ENCODE measurements around the gene TAF3. TPM values are rescaled to one million over a fixed set of nuclear protein-coding genes. Genes with fewer than 3 reads are reported as not detected.
A peak's percentile ranks its signal among the peaks of the same experiment; 100 is the strongest.

TAF3 gene
- polyA plus RNA-seq, 3 donors, result 1.6 to 3.9 (median 3.4) TPM

DNA sequence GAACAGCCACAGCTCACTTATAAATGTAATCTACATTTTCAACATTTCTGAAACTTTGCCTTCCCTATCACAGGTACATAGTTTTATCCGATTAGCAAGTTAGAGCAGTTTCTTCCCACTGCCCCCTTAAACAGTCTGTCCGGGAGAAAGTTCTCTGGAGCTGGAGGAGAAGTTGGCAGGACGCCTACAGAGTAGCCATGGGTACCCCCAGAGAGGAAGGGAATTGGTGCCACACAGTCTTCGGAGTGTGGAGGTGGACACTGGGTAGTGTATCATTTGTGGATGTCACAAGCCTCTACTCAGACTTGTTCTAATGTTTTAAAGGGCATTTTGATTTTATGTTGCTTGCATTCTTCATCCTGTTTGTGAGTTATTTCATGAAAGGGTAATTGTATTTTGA, 39.0 kb downstream of the TAF3 start:
- H3K27me3 ChIP-seq (ENCODE audit: control insufficient read depth in 2 of 2, insufficient read depth in 2 of 2, low read length in 2 of 2), result no peaks in the 10 kb centered on the region
- no peaks in the 10 kb centered on the region for H3K4me1 ChIP-seq (ENCODE audit: control insufficient read depth in 1 of 2, insufficient read depth in 2 of 2, low read length in 2 of 2)
- H4K20me1 ChIP-seq (ENCODE audit: insufficient read depth, low read length), result peaks cover 24% of the 10 kb centered on the region
- Mint-ChIP-seq H3K27me3 (ENCODE audit: low read depth in 3 of 3) (no peaks in the 10 kb centered on the region), H3K4me3 (no peak overlapping the region), H3K4me1 (peaks cover 19% of the 10 kb centered on the region), H3K9me3 (peaks cover 17 to 32% (median 26%) of the 10 kb centered on the region in 7 donors), H3K27ac (peak overlapping the region in 3 of 7 donors; percentile 23 to 32 (median 32)), H3K36me3 (peaks cover 14 to 18% of the 10 kb centered on the region in 2 donors)
- WGBS (ENCODE audit: insufficient coverage), result 78% methylated on average over 1 of the region's 4 CpGs
- intact Hi-C loops (cut with micrococcal nuclease), result no loop called here
- H3K79me2 ChIP-seq (ENCODE audit: insufficient read depth, low read length), result peaks cover 13% of the 10 kb centered on the region
- TF ChIP-seq, protein P1, sequence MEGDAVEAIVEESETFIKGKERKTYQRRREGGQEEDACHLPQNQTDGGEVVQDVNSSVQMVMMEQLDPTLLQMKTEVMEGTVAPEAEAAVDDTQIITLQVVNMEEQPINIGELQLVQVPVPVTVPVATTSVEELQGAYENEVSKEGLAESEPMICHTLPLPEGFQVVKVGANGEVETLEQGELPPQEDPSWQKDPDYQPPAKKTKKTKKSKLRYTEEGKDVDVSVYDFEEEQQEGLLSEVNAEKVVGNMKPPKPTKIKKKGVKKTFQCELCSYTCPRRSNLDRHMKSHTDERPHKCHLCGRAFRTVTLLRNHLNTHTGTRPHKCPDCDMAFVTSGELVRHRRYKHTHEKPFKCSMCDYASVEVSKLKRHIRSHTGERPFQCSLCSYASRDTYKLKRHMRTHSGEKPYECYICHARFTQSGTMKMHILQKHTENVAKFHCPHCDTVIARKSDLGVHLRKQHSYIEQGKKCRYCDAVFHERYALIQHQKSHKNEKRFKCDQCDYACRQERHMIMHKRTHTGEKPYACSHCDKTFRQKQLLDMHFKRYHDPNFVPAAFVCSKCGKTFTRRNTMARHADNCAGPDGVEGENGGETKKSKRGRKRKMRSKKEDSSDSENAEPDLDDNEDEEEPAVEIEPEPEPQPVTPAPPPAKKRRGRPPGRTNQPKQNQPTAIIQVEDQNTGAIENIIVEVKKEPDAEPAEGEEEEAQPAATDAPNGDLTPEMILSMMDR (IDR thresholded peaks at IDR 0.05), result no peak
- no peak overlapping the region for H2AFZ ChIP-seq (ENCODE audit: insufficient read depth, low read depth, low read length, poor library complexity, severe bottlenecking)
- H3K4me3 ChIP-seq (replicated peaks in 1 of 3; ENCODE audit: low read depth in 2 of 3, low read length in 3 of 3), result no peak overlapping the region
- no peak overlapping the region for H3K27ac ChIP-seq (ENCODE audit: low read depth in 1 of 2, low read length in 2 of 2)
- DNase-seq, result no peak
- H3K9me3 ChIP-seq (replicated peaks in 1 of 2; ENCODE audit: control insufficient read depth in 1 of 2, insufficient read depth in 1 of 2, low read length in 2 of 2), result peaks cover 23 to 29% of the 10 kb centered on the region in 2 donors
- H3K4me2 ChIP-seq (replicated peaks; ENCODE audit: extremely low read depth, low read length, poor library complexity, severe bottlenecking), result no peak overlapping the region
- H3K9ac ChIP-seq (ENCODE audit: insufficient read depth, low read length, poor library complexity, severe bottlenecking), result no peak overlapping the region
- peaks cover 0 to 11% of the 10 kb centered on the region in 2 donors for H3K36me3 ChIP-seq (replicated peaks in 1 of 2; ENCODE audit: control insufficient read depth in 1 of 2, insufficient read depth in 2 of 2, low read length in 2 of 2)

DNA sequence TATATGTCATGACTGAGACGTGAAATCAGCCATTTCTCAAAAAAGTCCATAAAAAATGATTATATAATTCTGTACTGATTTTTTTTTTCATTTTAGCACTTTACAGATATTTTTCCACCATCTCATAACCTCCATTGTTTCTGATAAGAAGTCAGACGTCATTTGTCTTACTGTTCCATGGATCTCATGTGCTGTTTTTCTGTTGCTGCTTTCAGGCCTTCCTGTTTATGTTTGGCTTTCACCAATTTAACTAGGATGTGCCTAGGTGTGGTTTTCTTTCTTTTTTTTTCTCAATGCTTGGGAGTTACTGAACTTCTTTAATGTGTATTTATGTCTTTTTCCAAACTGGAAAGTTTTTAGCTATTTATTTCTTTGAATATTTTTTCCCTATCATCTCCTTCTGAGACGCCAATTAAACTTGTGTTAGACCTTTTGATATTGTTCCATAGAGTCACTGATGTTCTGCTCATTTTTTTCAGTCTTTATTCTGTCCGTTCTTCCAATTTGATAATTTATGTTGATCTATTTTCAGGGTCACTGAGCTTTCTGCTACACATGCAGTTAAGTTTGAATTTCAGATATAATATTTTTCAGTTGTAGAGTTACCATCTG, 43.3 kb downstream of the TAF3 start:
- WGBS (ENCODE audit: insufficient coverage), result no CpG with 5 or more reads among the region's 4 CpGs

More for the DNA sequence above, 43.3 kb downstream of the TAF3 start:
- no peak overlapping the region for H3K4me2 ChIP-seq (replicated peaks; ENCODE audit: extremely low read depth, low read length, poor library complexity, severe bottlenecking)
- intact Hi-C loops (cut with micrococcal nuclease), result no loop called here
- no peak overlapping the region for H3K27ac Mint-ChIP-seq
- H3K9ac ChIP-seq (ENCODE audit: insufficient read depth, low read length, poor library complexity, severe bottlenecking), result no peak overlapping the region
- H3K27me3 ChIP-seq (ENCODE audit: control insufficient read depth in 2 of 2, insufficient read depth in 2 of 2, low read length in 2 of 2), result no peaks in the 10 kb centered on the region
- H3K4me1 ChIP-seq (ENCODE audit: control insufficient read depth in 1 of 2, insufficient read depth in 2 of 2, low read length in 2 of 2), result no peaks in the 10 kb centered on the region
- TF ChIP-seq, protein P1 (IDR thresholded peaks at IDR 0.05), result no peak
- no peak overlapping the region for H3K27ac ChIP-seq (ENCODE audit: low read depth in 1 of 2, low read length in 2 of 2)
- no peak for DNase-seq
- peaks cover 0 to 11% of the 10 kb centered on the region in 2 donors for H3K36me3 ChIP-seq (replicated peaks in 1 of 2; ENCODE audit: control insufficient read depth in 1 of 2, insufficient read depth in 2 of 2, low read length in 2 of 2)
- no peak overlapping the region for H2AFZ ChIP-seq (ENCODE audit: insufficient read depth, low read depth, low read length, poor library complexity, severe bottlenecking)
- H3K4me3 ChIP-seq (replicated peaks in 1 of 3; ENCODE audit: low read depth in 2 of 3, low read length in 3 of 3), result no peak overlapping the region
- H3K4me3 Mint-ChIP-seq, result no peak overlapping the region
- H3K79me2 ChIP-seq (ENCODE audit: insufficient read depth, low read length), result peaks cover 22% of the 10 kb centered on the region
- H3K27me3 Mint-ChIP-seq (ENCODE audit: low read depth in 3 of 3), result no peaks in the 10 kb centered on the region
- peaks cover 24 to 35% (median 31%) of the 10 kb centered on the region in 7 donors for H3K9me3 Mint-ChIP-seq
- peaks cover 19% of the 10 kb centered on the region for H3K4me1 Mint-ChIP-seq
- H4K20me1 ChIP-seq (ENCODE audit: insufficient read depth, low read length), result peaks cover 12% of the 10 kb centered on the region
- peaks cover 18 to 19% of the 10 kb centered on the region in 2 donors for H3K36me3 Mint-ChIP-seq
- peaks cover 25 to 31% of the 10 kb centered on the region in 2 donors for H3K9me3 ChIP-seq (replicated peaks in 1 of 2; ENCODE audit: control insufficient read depth in 1 of 2, insufficient read depth in 1 of 2, low read length in 2 of 2)
